ENCODE results near the gene WDR70. TPM values are rescaled to one million over a fixed set of nuclear protein-coding genes. Genes with fewer than 3 reads are reported as not detected.
"Not testable (repeated sequence)": the region's sequence is repeated elsewhere in the genome, so short reads cannot be mapped to it uniquely, and the experiment has no call there.

Gene WDR70
- total RNA-seq, 8 experiments from 2014 or later: 19.9 to 45.1 (median 28.1) TPM

- ATAC-seq (replicated peaks in 6 of 8): no peak
- in situ Hi-C loops (cut with MboI; ENCODE audit: low pct_unique_long_range_greater_than_20kb in 2 of 9, low sequenced_read_pairs in 9 of 9, unreplicated experiment in 9 of 9): no loop called here
- H3K4me3 ChIP-seq: no peak overlapping the region
- H3K4me1 ChIP-seq (replicated peaks in 1 of 2): no peaks in the 10 kb centered on the region
- WGBS, 10 experiments: 75 to 100% (median 90%) methylated on average over 1 of the region's 1 CpG; no CpG with 5 or more reads in 3 of the 10 experiments
- no peak overlapping the region for H3K27ac ChIP-seq
These were observed 391.7 kb downstream of the WDR70 start for GRCh38 chr5:37770786-37771185.

GRCh38 chr5:37771203-37771611, 392.1 kb downstream of the WDR70 start:
- WGBS, 10 experiments: 62 to 90% (median 80%) methylated on average over 1 to 3 of the region's 3 CpGs; no CpG with 5 or more reads in 5 of the 10 experiments
- Histone ChIP-seq H3K4me1 (replicated peaks in 1 of 2) (no peaks in the 10 kb centered on the region), H3K27ac (no peak overlapping the region), H3K4me3 (no peak overlapping the region)
- in situ Hi-C loops (cut with MboI; ENCODE audit: low pct_unique_long_range_greater_than_20kb in 2 of 9, low sequenced_read_pairs in 9 of 9, unreplicated experiment in 9 of 9): no loop called here
- ATAC-seq (replicated peaks in 6 of 8): peak in 3 of 8 experiments; percentile 60 to 71 (median 68)

GRCh38 chr5:37771731-37772130, 392.6 kb downstream of the WDR70 start:
- in situ Hi-C loops (cut with MboI; ENCODE audit: low pct_unique_long_range_greater_than_20kb in 2 of 9, low sequenced_read_pairs in 9 of 9, unreplicated experiment in 9 of 9): no loop called here
- ATAC-seq (replicated peaks in 6 of 8): peak in 3 of 8 experiments; percentile 48 to 66 (median 54)
- WGBS, 10 experiments: 14 to 100% (median 62%) methylated on average over 1 to 2 of the region's 2 CpGs; no CpG with 5 or more reads in 2 of the 10 experiments
- Histone ChIP-seq H3K4me3 (no peak overlapping the region), H3K27ac (no peak overlapping the region), H3K4me1 (replicated peaks in 1 of 2) (no peaks in the 10 kb centered on the region)

- Histone ChIP-seq H3K4me1 (replicated peaks in 1 of 2) (no peaks in the 10 kb centered on the region), H3K4me3 (no peak overlapping the region), H3K27ac (no peak overlapping the region)
- 60 to 100% (median 84%) methylated on average over 1 to 2 of the region's 2 CpGs; no CpG with 5 or more reads in 3 of the 10 experiments for WGBS, 10 experiments
- ATAC-seq (replicated peaks in 6 of 8): no peak
- in situ Hi-C loops (cut with MboI; ENCODE audit: low pct_unique_long_range_greater_than_20kb in 2 of 9, low sequenced_read_pairs in 9 of 9, unreplicated experiment in 9 of 9): no loop called here
These were observed 393.1 kb downstream of the WDR70 start for GRCh38 chr5:37772255-37772654.

GRCh38 chr5:37773809-37774208, 394.7 kb downstream of the WDR70 start:
- ATAC-seq (replicated peaks in 6 of 8): no peak
- Histone ChIP-seq H3K4me1 (replicated peaks in 1 of 2) (no peaks in the 10 kb centered on the region), H3K27ac (no peak overlapping the region), H3K4me3 (no peak overlapping the region)
- in situ Hi-C loops (cut with MboI; ENCODE audit: low pct_unique_long_range_greater_than_20kb in 2 of 9, low sequenced_read_pairs in 9 of 9, unreplicated experiment in 9 of 9): no loop called here
- WGBS, 10 experiments: 67 to 100% (median 85%) methylated on average over 1 of the region's 1 CpG; no CpG with 5 or more reads in 2 of the 10 experiments

- Histone ChIP-seq H3K4me1 (replicated peaks in 1 of 2) (no peaks in the 10 kb centered on the region), H3K27ac (no peak overlapping the region), H3K4me3 (no peak overlapping the region)
- in situ Hi-C loops (cut with MboI; ENCODE audit: low pct_unique_long_range_greater_than_20kb in 2 of 9, low sequenced_read_pairs in 9 of 9, unreplicated experiment in 9 of 9): no loop called here
- WGBS, 10 experiments: 87 to 100% (median 97%) methylated on average over 1 to 7 of the region's 9 CpGs; no CpG with 5 or more reads in 2 of the 10 experiments
- no peak for ATAC-seq (replicated peaks in 6 of 8)
These were observed 395.9 kb downstream of the WDR70 start for GRCh38 chr5:37774912-37775483.

- Histone ChIP-seq H3K4me1 (replicated peaks in 1 of 2) (no peaks in the 10 kb centered on the region), H3K27ac (no peak overlapping the region), H3K4me3 (no peak overlapping the region)
- 57 to 100% (median 94%) methylated on average over 1 to 6 of the region's 7 CpGs; no CpG with 5 or more reads in 3 of the 10 experiments for WGBS, 10 experiments
- in situ Hi-C loops (cut with MboI; ENCODE audit: low pct_unique_long_range_greater_than_20kb in 2 of 9, low sequenced_read_pairs in 9 of 9, unreplicated experiment in 9 of 9): no loop called here
- peak in 3 of 8 experiments; percentile 23 to 90 (median 89) for ATAC-seq (replicated peaks in 6 of 8)
These were observed 397.7 kb downstream of the WDR70 start for GRCh38 chr5:37776826-37777225.

- ATAC-seq (replicated peaks in 6 of 8): peak in 3 of 8 experiments; percentile 33 to 77 (median 68)
- no peak overlapping the region for H3K27ac ChIP-seq
- WGBS, 10 experiments: 64 to 100% (median 81%) methylated on average over 1 to 11 of the region's 15 CpGs; no CpG with 5 or more reads in 2 of the 10 experiments
These were observed 398.5 kb downstream of the WDR70 start for GRCh38 chr5:37777432-37778130.

GRCh38 chr5:37781409-37781808, 402.3 kb downstream of the WDR70 start:
- WGBS, 10 experiments: 70 to 100% (median 88%) methylated on average over 1 to 2 of the region's 8 CpGs; no CpG with 5 or more reads in 1 of the 10 experiments
- H3K27ac ChIP-seq; H3K4me1 ChIP-seq (replicated peaks in 1 of 2); ATAC-seq (replicated peaks in 6 of 8); H3K4me3 ChIP-seq; in situ Hi-C loops (cut with MboI; ENCODE audit: low pct_unique_long_range_greater_than_20kb in 2 of 9, low sequenced_read_pairs in 9 of 9, unreplicated experiment in 9 of 9): not testable (repeated sequence)

More at GRCh38 chr5:37777432-37778130, 398.5 kb downstream of the WDR70 start:
- Histone ChIP-seq H3K4me1 (replicated peaks in 1 of 2) (no peaks in the 10 kb centered on the region), H3K4me3 (no peak overlapping the region)
- in situ Hi-C loops (cut with MboI; ENCODE audit: low pct_unique_long_range_greater_than_20kb in 2 of 9, low sequenced_read_pairs in 9 of 9, unreplicated experiment in 9 of 9): no loop called here

- WGBS, 10 experiments: 45 to 100% (median 81%) methylated on average over 1 to 2 of the region's 2 CpGs; no CpG with 5 or more reads in 2 of the 10 experiments
- in situ Hi-C loops (cut with MboI; ENCODE audit: low pct_unique_long_range_greater_than_20kb in 2 of 9, low sequenced_read_pairs in 9 of 9, unreplicated experiment in 9 of 9): no loop called here
- no peak overlapping the region for H3K4me3 ChIP-seq
- no peak overlapping the region for H3K27ac ChIP-seq
- no peak for ATAC-seq (replicated peaks in 6 of 8)
- no peaks in the 10 kb centered on the region for H3K4me1 ChIP-seq (replicated peaks in 1 of 2)
These were observed 407.3 kb downstream of the WDR70 start for GRCh38 chr5:37786416-37786815.

GRCh38 chr5:37786862-37787519, 407.9 kb downstream of the WDR70 start:
- H3K27ac ChIP-seq: no peak overlapping the region
- no peak overlapping the region for H3K4me3 ChIP-seq
- peak in 3 of 8 experiments; percentile 89 to 93 (median 91) for ATAC-seq (replicated peaks in 6 of 8)
- no peaks in the 10 kb centered on the region for H3K4me1 ChIP-seq (replicated peaks in 1 of 2)
- 0 to 96% (median 80%) methylated on average over 2 to 5 of the region's 5 CpGs; no CpG with 5 or more reads in 1 of the 10 experiments for WGBS, 10 experiments
- in situ Hi-C loops (cut with MboI; ENCODE audit: low pct_unique_long_range_greater_than_20kb in 2 of 9, low sequenced_read_pairs in 9 of 9, unreplicated experiment in 9 of 9): no loop called here

GRCh38 chr5:37787742-37788141, 408.6 kb downstream of the WDR70 start:
- no peaks in the 10 kb centered on the region for H3K4me1 ChIP-seq (replicated peaks in 1 of 2)
- ATAC-seq (replicated peaks in 6 of 8): peak in 4 of 8 experiments; percentile 10 to 35 (median 16)
- WGBS, 10 experiments: 20 to 100% (median 91%) methylated on average over 1 to 6 of the region's 6 CpGs; no CpG with 5 or more reads in 1 of the 10 experiments
- in situ Hi-C loops (cut with MboI; ENCODE audit: low pct_unique_long_range_greater_than_20kb in 2 of 9, low sequenced_read_pairs in 9 of 9, unreplicated experiment in 9 of 9): no loop called here
- no peak overlapping the region for H3K4me3 ChIP-seq
- H3K27ac ChIP-seq: no peak overlapping the region

GRCh38 chr5:37789991-37790390, 410.9 kb downstream of the WDR70 start:
- Histone ChIP-seq H3K4me1 (replicated peaks in 1 of 2) (no peaks in the 10 kb centered on the region), H3K27ac (no peak overlapping the region), H3K4me3 (no peak overlapping the region)
- 50 to 100% (median 65%) methylated on average over 1 to 2 of the region's 2 CpGs; no CpG with 5 or more reads in 6 of the 10 experiments for WGBS, 10 experiments
- ATAC-seq (replicated peaks in 6 of 8): no peak
- in situ Hi-C loops (cut with MboI; ENCODE audit: low pct_unique_long_range_greater_than_20kb in 2 of 9, low sequenced_read_pairs in 9 of 9, unreplicated experiment in 9 of 9): no loop called here
